KMS-11 (cell line): Measurements from ENCODE around the gene NBL1.
"Not testable (repeated sequence)": the region's sequence is repeated elsewhere in the genome, so short reads cannot be mapped to it uniquely, and the experiment has no call there.

Experiments used
- H2AFZ ChIP-seq: fragments of 200-600 bp; sonication (generic); 2 replicates; pipeline ENCODE4 v1.6.1; 2016; ENCODE audit warnings: antibody characterized with exemption, mixed run types, low read depth
- H3K27ac ChIP-seq: fragments of 200-600 bp; sonication (generic); 2 replicates; pipeline ENCODE4 v1.6.1; 2016; ENCODE audit warnings: mild to moderate bottlenecking, mixed run types
- H3K27me3 ChIP-seq: fragments of 200-600 bp; sonication (generic); 2 replicates; pipeline ENCODE4 v1.6.1; 2017; ENCODE audit warnings: mild to moderate bottlenecking, low read depth, mixed run types, moderate library complexity; ENCODE audit not compliant: insufficient read depth
- H3K36me3 ChIP-seq: fragments of 200-600 bp; sonication (generic); 2 replicates; pipeline ENCODE4 v1.6.1; 2017; ENCODE audit warnings: mild to moderate bottlenecking, mixed run types; ENCODE audit not compliant: insufficient read depth
- H3K4me1 ChIP-seq: fragments of 200-600 bp; sonication (generic); 2 replicates; pipeline ENCODE4 v1.6.1; 2016; ENCODE audit warnings: mild to moderate bottlenecking, low read depth, mixed run types; ENCODE audit not compliant: poor library complexity, severe bottlenecking
- H3K4me2 ChIP-seq: fragments of 200-600 bp; sonication (generic); 2 replicates; pipeline ENCODE4 v1.7.0; 2016; ENCODE audit warnings: mild to moderate bottlenecking, mixed run types
- H3K4me3 ChIP-seq: fragments of 200-600 bp; sonication (generic); IDR thresholded peaks from 2 replicates; pipeline ENCODE4 v1.6.1; 2017; ENCODE audit warnings: low read depth, low read length, mixed read lengths; ENCODE audit not compliant: insufficient read depth
- H3K79me2 ChIP-seq: fragments of 200-600 bp; sonication (generic); 2 replicates; pipeline ENCODE4 v1.6.1; 2016; ENCODE audit warnings: low read depth, mixed run types; ENCODE audit not compliant: insufficient read depth
- H3K9ac ChIP-seq: fragments of 200-600 bp; sonication (generic); 2 replicates; pipeline ENCODE4 v1.6.1; 2016; ENCODE audit warnings: mild to moderate bottlenecking, mixed run types
- H4K20me1 ChIP-seq: fragments of 200-600 bp; sonication (generic); 2 replicates; pipeline ENCODE4 v1.6.1; 2016; ENCODE audit warnings: mild to moderate bottlenecking, mixed run types; ENCODE audit not compliant: insufficient read depth
- TF ChIP-seq, protein P1 (sequence below): fragments of 200-600 bp; sonication (generic); conservative IDR thresholded peaks from 2 replicates; pipeline ENCODE4 v1.6.1; 2017; ENCODE audit warnings: low read depth, mild to moderate bottlenecking, antibody characterized with exemption, low read length, moderate library complexity, mixed read lengths

Gene NBL1

DNA sequence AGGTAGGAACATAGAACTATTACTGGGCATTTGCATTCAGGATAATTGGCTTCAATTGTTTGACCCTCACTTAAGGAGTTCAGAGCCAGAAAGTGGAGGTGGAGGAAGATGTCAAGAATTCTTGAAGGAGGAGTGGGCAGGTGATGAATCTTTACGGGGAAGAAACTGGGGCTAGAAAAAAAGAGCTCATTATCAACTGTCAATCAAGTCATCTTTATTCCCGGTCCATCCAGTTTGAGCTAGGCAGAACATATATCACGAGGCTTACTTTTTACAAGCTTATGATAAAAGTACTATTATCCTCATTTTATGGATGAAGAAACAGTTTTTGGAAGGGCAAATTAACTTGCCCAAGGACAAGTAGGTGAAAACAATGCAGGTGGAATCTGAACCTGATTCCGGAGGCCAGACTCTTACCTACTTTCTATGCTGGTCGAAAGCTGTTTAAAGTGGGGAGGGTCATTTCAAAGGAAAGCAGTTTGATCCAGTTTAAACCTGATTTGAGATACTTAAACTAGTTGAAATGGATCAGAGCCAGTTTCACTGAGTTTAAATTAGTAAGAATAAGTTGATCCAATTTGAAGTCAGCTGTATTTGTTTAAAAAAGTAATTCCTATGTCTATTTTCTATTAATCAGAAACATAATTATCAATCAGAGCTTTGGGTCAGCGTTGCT, 13.3 kb upstream of the NBL1 start:
- H3K4me2 ChIP-seq, result no peak overlapping the region
- H3K9ac ChIP-seq, result no peak overlapping the region
- H3K79me2 ChIP-seq, result no peaks in the 10 kb centered on the region
- no peak overlapping the region for H2AFZ ChIP-seq
- TF ChIP-seq, protein P1, sequence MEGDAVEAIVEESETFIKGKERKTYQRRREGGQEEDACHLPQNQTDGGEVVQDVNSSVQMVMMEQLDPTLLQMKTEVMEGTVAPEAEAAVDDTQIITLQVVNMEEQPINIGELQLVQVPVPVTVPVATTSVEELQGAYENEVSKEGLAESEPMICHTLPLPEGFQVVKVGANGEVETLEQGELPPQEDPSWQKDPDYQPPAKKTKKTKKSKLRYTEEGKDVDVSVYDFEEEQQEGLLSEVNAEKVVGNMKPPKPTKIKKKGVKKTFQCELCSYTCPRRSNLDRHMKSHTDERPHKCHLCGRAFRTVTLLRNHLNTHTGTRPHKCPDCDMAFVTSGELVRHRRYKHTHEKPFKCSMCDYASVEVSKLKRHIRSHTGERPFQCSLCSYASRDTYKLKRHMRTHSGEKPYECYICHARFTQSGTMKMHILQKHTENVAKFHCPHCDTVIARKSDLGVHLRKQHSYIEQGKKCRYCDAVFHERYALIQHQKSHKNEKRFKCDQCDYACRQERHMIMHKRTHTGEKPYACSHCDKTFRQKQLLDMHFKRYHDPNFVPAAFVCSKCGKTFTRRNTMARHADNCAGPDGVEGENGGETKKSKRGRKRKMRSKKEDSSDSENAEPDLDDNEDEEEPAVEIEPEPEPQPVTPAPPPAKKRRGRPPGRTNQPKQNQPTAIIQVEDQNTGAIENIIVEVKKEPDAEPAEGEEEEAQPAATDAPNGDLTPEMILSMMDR, result no peak
- H4K20me1 ChIP-seq, result no peaks in the 10 kb centered on the region
- H3K4me3 ChIP-seq, result no peak overlapping the region
- no peak overlapping the region for H3K27ac ChIP-seq
- no peaks in the 10 kb centered on the region for H3K27me3 ChIP-seq
- H3K36me3 ChIP-seq, result no peaks in the 10 kb centered on the region; the same call in 1 of the 2 replicates
- no peaks in the 10 kb centered on the region for H3K4me1 ChIP-seq

DNA sequence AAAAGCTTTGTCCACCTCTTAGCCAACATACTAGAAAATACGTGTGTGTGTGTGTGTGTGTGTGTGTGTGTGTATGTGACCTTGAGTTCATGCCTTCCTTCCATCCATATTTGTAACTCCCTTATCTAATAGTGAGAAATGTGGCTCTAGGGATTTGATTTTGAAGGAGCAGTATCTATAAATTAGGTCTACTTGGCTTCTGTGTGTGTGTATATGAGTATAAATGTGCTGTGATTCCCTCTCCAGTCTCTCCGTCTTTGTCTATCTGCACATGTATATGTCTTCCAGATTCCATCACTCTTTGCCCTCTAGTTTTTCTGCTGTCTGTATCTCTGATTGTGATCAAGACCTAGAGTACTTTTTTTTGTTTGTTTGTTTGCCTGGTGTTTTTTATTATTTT, 11.9 kb upstream of the NBL1 start:
- no peak overlapping the region for H2AFZ ChIP-seq
- H3K4me2 ChIP-seq, result no peak overlapping the region
- H3K4me3 ChIP-seq, result no peak overlapping the region
- H3K79me2 ChIP-seq, result no peaks in the 10 kb centered on the region
- H4K20me1 ChIP-seq, result no peaks in the 10 kb centered on the region
- H3K9ac ChIP-seq, result no peak overlapping the region
- TF ChIP-seq, protein P1, result no peak
- no peaks in the 10 kb centered on the region for H3K4me1 ChIP-seq
- no peaks in the 10 kb centered on the region; the same call in 1 of the 2 replicates for H3K36me3 ChIP-seq
- H3K27ac ChIP-seq, result no peak overlapping the region
- no peaks in the 10 kb centered on the region for H3K27me3 ChIP-seq

DNA sequence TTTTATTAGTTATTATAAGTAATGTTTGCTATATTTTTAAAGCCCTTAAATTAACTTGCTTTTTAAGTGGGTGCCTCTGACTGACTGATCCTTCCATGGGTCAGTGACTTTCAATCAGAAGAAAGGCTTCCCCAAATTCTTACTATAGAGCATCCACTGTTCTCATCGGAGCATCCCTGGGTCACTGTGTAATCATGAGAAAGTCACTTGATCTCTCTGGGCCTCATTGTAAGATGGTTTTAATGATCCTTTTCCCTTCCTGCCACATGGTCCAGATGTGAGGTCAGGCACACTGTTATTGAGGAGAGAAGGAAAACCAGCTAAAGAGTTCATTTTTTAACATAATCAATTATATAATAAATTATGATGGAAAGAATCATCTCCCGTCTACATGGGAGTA, 11.0 kb upstream of the NBL1 start:
- Histone ChIP-seq H2AFZ (no peak overlapping the region), H3K79me2 (no peaks in the 10 kb centered on the region), H3K36me3 (no peaks in the 10 kb centered on the region), H4K20me1 (no peaks in the 10 kb centered on the region), H3K27me3 (no peaks in the 10 kb centered on the region), H3K4me3 (no peak overlapping the region), H3K4me2 (no peak overlapping the region), H3K9ac (no peak overlapping the region), H3K27ac (no peak overlapping the region), H3K4me1 (no peaks in the 10 kb centered on the region)
- TF ChIP-seq, protein P1, result no peak

DNA sequence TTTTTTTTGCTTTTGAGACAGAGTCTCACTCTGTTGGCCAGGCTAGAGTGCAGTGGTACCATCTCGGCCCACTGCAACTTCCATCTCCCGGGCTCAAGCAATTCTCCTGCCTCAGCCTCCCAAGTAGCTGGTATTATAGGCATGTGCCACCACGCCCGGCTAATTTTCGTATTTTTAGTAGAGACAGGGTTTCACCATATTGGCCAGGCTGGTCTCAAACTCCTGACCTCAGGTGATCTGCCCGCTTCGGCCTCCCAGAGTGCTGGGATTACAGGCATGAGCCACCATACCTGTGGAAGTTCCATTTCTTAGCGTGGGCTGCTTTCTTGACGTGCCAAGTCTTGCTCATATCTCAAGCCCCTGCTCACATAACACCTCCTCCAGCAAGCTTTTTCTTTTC, 9.0 kb upstream of the NBL1 start:
- H3K79me2 ChIP-seq, H3K4me3 ChIP-seq, H2AFZ ChIP-seq, H3K4me2 ChIP-seq, H3K27me3 ChIP-seq, H3K27ac ChIP-seq, H3K4me1 ChIP-seq, H3K36me3 ChIP-seq, H3K9ac ChIP-seq, H4K20me1 ChIP-seq: not testable (repeated sequence)

DNA sequence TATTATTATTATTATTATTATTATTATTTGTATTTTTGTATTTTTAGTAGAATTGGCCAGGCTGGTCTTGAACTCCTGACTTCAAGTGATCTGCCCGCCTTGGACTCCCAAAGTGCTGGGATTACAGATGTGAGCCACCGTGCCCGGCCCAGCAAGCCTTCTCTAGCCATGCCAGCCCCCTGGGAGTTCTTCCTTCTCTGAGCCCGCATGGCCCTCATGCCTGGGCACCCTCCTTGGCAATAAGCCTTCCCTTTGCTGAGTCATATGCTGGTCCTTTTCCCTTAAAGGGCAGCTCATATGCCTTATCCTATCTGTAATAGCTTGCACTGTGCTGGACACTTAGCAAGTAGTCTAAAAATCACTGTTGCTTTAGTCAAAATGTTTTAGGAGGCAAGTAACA, 8.5 kb upstream of the NBL1 start:
- no peaks in the 10 kb centered on the region for H4K20me1 ChIP-seq
- H3K4me1 ChIP-seq, result no peaks in the 10 kb centered on the region
- H2AFZ ChIP-seq, result no peak overlapping the region
- no peak overlapping the region for H3K4me2 ChIP-seq
- TF ChIP-seq, protein P1, result no peak
- H3K36me3 ChIP-seq, result no peaks in the 10 kb centered on the region
- H3K9ac ChIP-seq, result no peak overlapping the region
- no peak overlapping the region for H3K27ac ChIP-seq
- H3K27me3 ChIP-seq, result no peaks in the 10 kb centered on the region
- no peaks in the 10 kb centered on the region for H3K79me2 ChIP-seq
- no peak overlapping the region for H3K4me3 ChIP-seq
